Spleen (tissue), 11 donors: Measurements from ENCODE around the gene AKAP6. TPM values are rescaled to one million over a fixed set of nuclear protein-coding genes. Genes with fewer than 3 reads are reported as not detected.

Source experiments
- DNase-seq: peaks from one replicate; pipeline ENCODE4 v3.0.0-alpha.2; 2020
- H3K27ac ChIP-seq, 8 donors: fragments of 200-600 bp; sonication (generic) in 7 of 8; 1 replicate in 4 of 8; 2 replicates in 4 of 8; pipeline versions ENCODE4 v1.5.0 to v1.8.0; 2016 to 2021; ENCODE audit warnings: inconsistent platforms in 4 of 8, mild to moderate bottlenecking in 4 of 8, moderate library complexity in 1 of 8
- H3K27me3 ChIP-seq, 7 donors: fragments of 200-600 bp; sonication (generic) in 6 of 7; replicated peaks in 1 of 7; 1 replicate in 4 of 7; 2 replicates in 3 of 7; pipeline versions ENCODE4 v1.5.0 to v1.8.0; 2016 to 2021; ENCODE audit warnings: inconsistent platforms in 3 of 7, mild to moderate bottlenecking in 1 of 7
- H3K36me3 ChIP-seq, 6 donors: fragments of 200-600 bp; sonication (generic) in 5 of 6; 1 replicate in 4 of 6; 2 replicates in 2 of 6; pipeline versions ENCODE4 v1.5.0 to v1.8.0; 2016 to 2021; ENCODE audit warnings: inconsistent platforms in 2 of 6
- H3K4me1 ChIP-seq, 6 donors: fragments of 200-600 bp; sonication (generic) in 5 of 6; 1 replicate in 3 of 6; 2 replicates in 3 of 6; pipeline versions ENCODE4 v1.5.0 to v1.8.0; 2016 to 2021; ENCODE audit warnings: inconsistent platforms in 3 of 6
- H3K4me3 ChIP-seq, 8 donors: fragments of 200-600 bp; sonication (generic) in 7 of 8; 1 replicate in 4 of 8; 2 replicates in 4 of 8; pipeline versions ENCODE4 v1.5.0 to v1.8.0; 2016 to 2021; ENCODE audit warnings: inconsistent platforms in 4 of 8, mild to moderate bottlenecking in 4 of 8, moderate library complexity in 2 of 8
- H3K9me3 ChIP-seq, 8 donors: fragments of 200-600 bp; sonication (generic) in 7 of 8; 1 replicate in 4 of 8; 2 replicates in 4 of 8; pipeline versions ENCODE4 v1.5.0 to v1.8.0; 2016 to 2021; ENCODE audit warnings: inconsistent platforms in 4 of 8
- CTCF ChIP-seq, 11 experiments: fragments of 200-600 bp in 7 of 11; fragments of 450-650 bp in 4 of 11; sonication (generic) in 4 of 11; IDR thresholded peaks in 8 of 11; conservative IDR thresholded peaks in 3 of 11; 1 replicate in 7 of 11; 2 replicates in 4 of 11; pipeline versions ENCODE4 v1.4.0 to v1.8.0; 2016 to 2021; ENCODE audit warnings: antibody characterized with exemption in 11 of 11, inconsistent platforms in 4 of 11, mild to moderate bottlenecking in 1 of 11
- POLR2A ChIP-seq, 3 donors: fragments of 450-650 bp; IDR thresholded peaks; one replicate each; pipeline ENCODE4 v1.5.1; 2017; ENCODE audit warnings: antibody characterized with exemption in 3 of 3, mild to moderate bottlenecking in 1 of 3
- POLR2AphosphoS5 ChIP-seq, 3 donors: sonication (generic); formaldehyde crosslinking; IDR thresholded peaks; one replicate each; pipeline ENCODE4 v1.5.1; 2017; ENCODE audit warnings: antibody characterized with exemption in 3 of 3
- WGBS, 5 donors: extraction: QIAGEN DNeasy Blood & Tissue Kit in 3 of 5; methylation state at CpG; one replicate each; pipeline versions ENCODE4 v1.1.5 to v1.1.7; 2013 to 2018; 5-methylcytosine and 5-hydroxymethylcytosine counted together
- intact Hi-C: fragments of 100-400 bp; cut with DNase I; formaldehyde crosslinking; loops from one replicate; pipeline ENCODE4 v1.15.0; 2023; ENCODE audit warnings: low total_unique reads
- polyA plus RNA-seq, 3 donors: library from polyadenylated mRNA; stranded (reverse); fragments of 200-250 nt; gene quantifications; one replicate each; pipeline ENCODE4 v1.2.1, GENCODE V29; 2013
- total RNA-seq, 7 donors: library from RNA; depleted of rRNA in 3 of 7; stranded (reverse); fragments of >200 nt in 3 of 7; fragmentation: NEBNext Ultra II Directional in 4 of 7; extraction: Animal tissue kit (Norgen Biotek cat#: 25700) in 4 of 7; gene quantifications; one replicate each; pipeline versions ENCODE4 v1.1.0 to v1.2.1, GENCODE V29; 2016 to 2021
- donor health status: healthy with polysubstance abuse.
- donor health status: DM: no; HTN: no; CAD: no; lungs with moderate emphysema.
- donor health status: DM: no; HTN: no; CAD: no.
- donor health status: Bipolar disorder and iron deficiency.
- donor health status: healthy.
- donor health status: DM: no; HTN: no; CAD: no.
- donor health status: DM: yes; HTN: yes; CAD: no.

AKAP6 gene
- total and polyA plus RNA-seq, 10 donors: 0.20 to 12.1 (median 4.8) TPM

GRCh38 chr14:32341947-32342846, 13.1 kb downstream of the AKAP6 start:
- H3K36me3 ChIP-seq: no peaks in the 10 kb centered on the region
- 91 to 96% (median 95%) methylated on average over 2 of the region's 2 CpGs for whole genome bisulfite sequencing, 5 donors
- no peaks in the 10 kb centered on the region for H3K9me3 ChIP-seq
- no peak overlapping the region for H3K4me3 ChIP-seq
- H3K27me3 ChIP-seq: no peaks in the 10 kb centered on the region
- intact Hi-C loops: no loop called here
- DNase-seq: no peak
- H3K27ac ChIP-seq: no peak overlapping the region
- TF ChIP-seq CTCF (IDR thresholded peaks at IDR 0.05 in 8 of 11, conservative IDR thresholded peaks at IDR 0.05 in 3 of 11) (no peak), POLR2A (IDR thresholded peaks at IDR 0.05) (no peak)
- H3K4me1 ChIP-seq: no peaks in the 10 kb centered on the region

- Histone ChIP-seq H3K27ac (no peak overlapping the region), H3K4me1 (no peaks in the 10 kb centered on the region), H3K27me3 (no peaks in the 10 kb centered on the region), H3K4me3 (no peak overlapping the region), H3K9me3 (no peaks in the 10 kb centered on the region), H3K36me3 (no peaks in the 10 kb centered on the region)
- TF ChIP-seq CTCF (IDR thresholded peaks at IDR 0.05 in 8 of 11, conservative IDR thresholded peaks at IDR 0.05 in 3 of 11): no peak
- no peak for TF ChIP-seq POLR2AphosphoS5 (IDR thresholded peaks at IDR 0.05)
- TF ChIP-seq POLR2A (IDR thresholded peaks at IDR 0.05): no peak
- intact Hi-C loops: no loop called here
- no peak for DNase-seq
- WGBS, 5 donors: 54 to 65% (median 61%) methylated on average over 2 of the region's 2 CpGs
Observed at GRCh38 chr14:32342847-32343194, 13.7 kb downstream of the AKAP6 start.

DNA sequence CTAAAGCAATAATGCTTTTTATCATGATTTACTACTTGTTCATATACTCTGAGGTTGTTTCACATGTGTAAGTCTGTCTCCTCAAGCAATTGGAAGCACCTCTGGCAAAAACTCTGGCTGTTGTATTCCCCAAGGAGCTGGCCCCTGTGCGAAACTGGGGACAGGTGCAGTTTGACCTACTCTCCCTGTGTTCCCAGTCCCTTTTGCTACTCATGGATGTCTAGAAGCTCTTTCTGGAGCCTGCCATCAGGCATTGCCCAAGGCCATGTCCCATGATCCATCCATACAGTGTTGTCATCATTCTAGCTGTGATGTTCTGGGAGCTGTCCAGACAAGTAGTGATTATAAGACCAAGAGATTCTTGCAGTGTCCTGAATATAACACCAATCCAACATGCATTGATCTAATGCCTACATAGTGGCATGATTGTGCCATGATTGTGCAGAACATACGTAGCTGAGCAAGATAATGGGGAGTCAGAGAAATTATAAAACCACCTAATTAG, 14.9 kb downstream of the AKAP6 start:
- no peak overlapping the region for H3K27ac ChIP-seq
- no peaks in the 10 kb centered on the region for H3K9me3 ChIP-seq
- no peak overlapping the region for H3K4me3 ChIP-seq
- no peaks in the 10 kb centered on the region for H3K36me3 ChIP-seq
- WGBS, 5 donors: 72 to 95% (median 87%) methylated on average over 2 of the region's 2 CpGs
- no peaks in the 10 kb centered on the region for H3K4me1 ChIP-seq
- DNase-seq: no peak
- H3K27me3 ChIP-seq: no peaks in the 10 kb centered on the region
- no peak for TF ChIP-seq POLR2AphosphoS5 (IDR thresholded peaks at IDR 0.05)
- TF ChIP-seq CTCF (IDR thresholded peaks at IDR 0.05 in 8 of 11, conservative IDR thresholded peaks at IDR 0.05 in 3 of 11): no peak
- no peak for TF ChIP-seq POLR2A (IDR thresholded peaks at IDR 0.05)
- intact Hi-C loops: no loop called here

DNA sequence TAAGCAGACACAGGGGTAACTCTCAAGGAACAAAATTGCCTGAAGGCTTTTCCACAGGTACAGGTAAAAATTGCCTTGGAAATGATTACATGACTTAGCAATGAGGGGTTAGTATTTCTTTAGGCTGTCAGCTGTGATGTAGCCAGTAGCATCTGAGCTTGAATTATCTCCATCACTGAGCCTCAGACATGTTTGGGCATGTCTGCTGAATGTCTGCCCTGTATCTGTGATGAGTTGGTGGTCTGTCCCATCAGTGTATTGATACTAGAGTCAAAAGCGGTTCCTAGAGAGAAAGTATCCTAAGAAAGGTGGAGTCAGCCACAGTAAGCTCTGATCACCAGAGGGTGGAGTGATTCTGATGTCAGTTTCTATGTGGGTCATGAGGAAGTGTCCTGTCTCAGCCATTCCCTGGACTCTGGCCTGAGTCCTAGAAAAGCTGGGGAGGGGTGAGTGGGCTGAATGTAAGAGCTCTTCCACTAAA, 16.3 kb downstream of the AKAP6 start:
- intact Hi-C loops: no loop called here
- no peaks in the 10 kb centered on the region for H3K9me3 ChIP-seq
- no peak for TF ChIP-seq CTCF (IDR thresholded peaks at IDR 0.05 in 8 of 11, conservative IDR thresholded peaks at IDR 0.05 in 3 of 11)
- TF ChIP-seq POLR2AphosphoS5 (IDR thresholded peaks at IDR 0.05): no peak
- no peak for TF ChIP-seq POLR2A (IDR thresholded peaks at IDR 0.05)
- 75 to 97% (median 89%) methylated on average over 1 of the region's 1 CpG for WGBS, 5 donors
- H3K36me3 ChIP-seq: no peaks in the 10 kb centered on the region
- no peak for DNase-seq
- H3K4me1 ChIP-seq: no peaks in the 10 kb centered on the region
- H3K27ac ChIP-seq: no peak overlapping the region
- no peaks in the 10 kb centered on the region for H3K27me3 ChIP-seq
- H3K4me3 ChIP-seq: no peak overlapping the region
